Kidney (tissue), 14 donors: ENCODE data around the gene B4GALT7. TPM values are rescaled to one million over a fixed set of nuclear protein-coding genes. Genes with fewer than 3 reads are reported as not detected.

Source experiments
- DNase-seq, 5 donors: peaks; one replicate each; pipeline ENCODE4 v3.0.0-alpha.2; 2013 to 2020
- FAIRE-seq: peaks from 2 replicates; lab custom pipeline; 2012; peaks lifted over from hg19 to GRCh38; lab: Jason Lieb, UNC
- H3K27ac ChIP-seq, 2 donors: one replicate each; pipeline ENCODE4 v1.7.0; 2013; ENCODE audit warnings: low read depth in 2 of 2, low read length in 2 of 2, inconsistent platforms in 1 of 2
- H3K27me3 ChIP-seq: one replicate; pipeline ENCODE4 v1.7.1; 2013; ENCODE audit warnings: low read length, inconsistent platforms; ENCODE audit not compliant: control insufficient read depth, insufficient read depth
- H3K36me3 ChIP-seq, 3 donors: one replicate each; pipeline versions ENCODE4 v1.7.0 to v1.7.1; 2013; ENCODE audit warnings: low read length in 3 of 3, control low read depth in 1 of 3, inconsistent platforms in 1 of 3; ENCODE audit not compliant: insufficient read depth in 3 of 3, control insufficient read depth in 2 of 3
- H3K4me1 ChIP-seq, 3 donors: one replicate each; pipeline versions ENCODE4 v1.7.0 to v1.7.1; 2013; ENCODE audit warnings: low read length in 3 of 3, inconsistent platforms in 1 of 3, low read depth in 1 of 3; ENCODE audit not compliant: control insufficient read depth in 2 of 3, insufficient read depth in 2 of 3
- H3K4me3 ChIP-seq, 3 donors: one replicate each; pipeline versions ENCODE4 v1.7.0 to v1.8.1; 2013; ENCODE audit warnings: low read length in 3 of 3, control low read depth in 1 of 3, inconsistent platforms in 1 of 3
- H3K9ac ChIP-seq, 3 donors: one replicate each; pipeline versions ENCODE4 v1.7.0 to v1.7.1; 2013; ENCODE audit warnings: low read length in 3 of 3, control low read depth in 1 of 3, inconsistent platforms in 1 of 3
- H3K9me3 ChIP-seq, 3 donors: one replicate each; pipeline versions ENCODE4 v1.7.0 to v1.7.1; 2013; ENCODE audit warnings: low read length in 3 of 3, control low read depth in 1 of 3, inconsistent platforms in 1 of 3; ENCODE audit not compliant: control insufficient read depth in 2 of 3, insufficient read depth in 1 of 3
- intact Hi-C: fragments of 100-400 bp; cut with DNase I; formaldehyde crosslinking; loops from one replicate; pipeline ENCODE4 v1.11.1; 2022
- polyA plus RNA-seq: library from polyadenylated mRNA; stranded (reverse); fragments of 350-450 nt; fragmentation: Illumina TruSeq; extraction: RNeasy Lipid Tissue Mini Kit (QIAGEN cat#74804); gene quantifications from one replicate; pipeline ENCODE4 v1.2.3, GENCODE V29; 2014; ENCODE audit warnings: low read depth, low replicate concordance; ENCODE audit not compliant: insufficient read depth
- total RNA-seq: library from RNA; stranded (reverse); fragmentation: NEBNext Ultra II Directional; extraction: Animal tissue kit (Norgen Biotek cat#: 25700); gene quantifications from one replicate; pipeline ENCODE4 v1.2.1, GENCODE V29; 2021
- TF ChIP-seq, protein P1 (sequence below): IDR thresholded peaks from 3 replicates; pipeline ENCODE4 v1.5.1; 2012; ENCODE audit warnings: mild to moderate bottlenecking, moderate library complexity, borderline replicate concordance; ENCODE audit not compliant: insufficient read depth; ENCODE audit errors: extremely low read depth
- donor health status: control.
- donor health status: control.
- donor health status: control.
- donor health status: control.
- donor health status: control.
- donor health status: DM: yes; HTN: yes; CAD: no.
- donor health status: Normal renal cell carcinoma (clear cell type).

Gene B4GALT7
- total and polyA plus RNA-seq, 2 donors from 2014 or later, result 30.7 to 42.6 TPM

DNA sequence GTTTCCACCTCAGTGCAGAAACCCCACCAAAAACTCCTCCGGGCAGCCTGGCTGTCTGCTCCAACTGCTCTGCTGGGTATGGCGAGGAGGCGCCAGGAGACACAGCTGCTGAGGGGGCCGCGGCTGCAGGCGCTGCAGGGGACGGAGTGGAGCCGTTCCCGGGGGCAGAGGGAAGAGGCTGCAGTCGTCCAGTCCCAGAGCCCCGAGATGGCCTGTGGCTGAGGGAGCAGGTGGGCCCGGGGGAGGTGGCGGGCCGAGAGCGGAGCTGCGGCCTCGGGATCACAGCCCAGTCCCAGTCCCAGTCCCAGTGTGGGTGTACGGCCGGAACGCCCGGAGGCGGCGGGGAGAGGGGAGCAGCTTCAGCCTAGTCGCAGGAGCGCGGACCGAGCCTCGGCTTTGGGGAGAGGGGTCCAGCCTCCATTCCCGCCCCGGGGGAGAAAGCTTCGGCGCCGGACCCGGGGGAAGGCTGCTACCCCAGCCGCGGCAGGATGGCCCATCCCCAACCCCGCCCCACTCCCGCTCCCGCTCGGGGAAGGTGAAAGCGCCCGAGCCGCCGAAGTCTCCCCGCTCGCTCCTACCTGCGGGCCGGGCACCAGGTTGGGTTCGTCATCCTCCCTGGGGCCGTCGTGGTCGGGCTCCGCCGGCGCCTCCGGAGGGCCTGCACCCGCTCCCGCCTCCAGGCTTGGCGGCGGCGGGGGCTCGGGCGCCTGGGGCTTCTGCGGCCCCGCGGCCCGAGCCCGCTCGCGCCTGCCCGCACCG, 46.1 kb upstream of the B4GALT7 start:
- TF ChIP-seq, protein P1, sequence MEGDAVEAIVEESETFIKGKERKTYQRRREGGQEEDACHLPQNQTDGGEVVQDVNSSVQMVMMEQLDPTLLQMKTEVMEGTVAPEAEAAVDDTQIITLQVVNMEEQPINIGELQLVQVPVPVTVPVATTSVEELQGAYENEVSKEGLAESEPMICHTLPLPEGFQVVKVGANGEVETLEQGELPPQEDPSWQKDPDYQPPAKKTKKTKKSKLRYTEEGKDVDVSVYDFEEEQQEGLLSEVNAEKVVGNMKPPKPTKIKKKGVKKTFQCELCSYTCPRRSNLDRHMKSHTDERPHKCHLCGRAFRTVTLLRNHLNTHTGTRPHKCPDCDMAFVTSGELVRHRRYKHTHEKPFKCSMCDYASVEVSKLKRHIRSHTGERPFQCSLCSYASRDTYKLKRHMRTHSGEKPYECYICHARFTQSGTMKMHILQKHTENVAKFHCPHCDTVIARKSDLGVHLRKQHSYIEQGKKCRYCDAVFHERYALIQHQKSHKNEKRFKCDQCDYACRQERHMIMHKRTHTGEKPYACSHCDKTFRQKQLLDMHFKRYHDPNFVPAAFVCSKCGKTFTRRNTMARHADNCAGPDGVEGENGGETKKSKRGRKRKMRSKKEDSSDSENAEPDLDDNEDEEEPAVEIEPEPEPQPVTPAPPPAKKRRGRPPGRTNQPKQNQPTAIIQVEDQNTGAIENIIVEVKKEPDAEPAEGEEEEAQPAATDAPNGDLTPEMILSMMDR, result no peak
- peak overlapping the region; percentile 55 to 73 (median 70) for H3K4me3 ChIP-seq
- intact Hi-C loops, result no loop called here
- H3K36me3 ChIP-seq, result peaks cover 0 to 8% (median 0%) of the 10 kb centered on the region in 3 donors
- H3K9me3 ChIP-seq, result no peaks in the 10 kb centered on the region
- no peak for FAIRE-seq
- H3K27me3 ChIP-seq, result no peaks in the 10 kb centered on the region
- peak overlapping the region; percentile 24 to 57 for H3K27ac ChIP-seq
- peak overlapping the region; percentile 31 to 65 (median 61) for H3K9ac ChIP-seq
- peaks cover 3 to 16% (median 15%) of the 10 kb centered on the region in 3 donors for H3K4me1 ChIP-seq
- peak; percentile 38 to 87 (median 55) for DNase-seq

DNA sequence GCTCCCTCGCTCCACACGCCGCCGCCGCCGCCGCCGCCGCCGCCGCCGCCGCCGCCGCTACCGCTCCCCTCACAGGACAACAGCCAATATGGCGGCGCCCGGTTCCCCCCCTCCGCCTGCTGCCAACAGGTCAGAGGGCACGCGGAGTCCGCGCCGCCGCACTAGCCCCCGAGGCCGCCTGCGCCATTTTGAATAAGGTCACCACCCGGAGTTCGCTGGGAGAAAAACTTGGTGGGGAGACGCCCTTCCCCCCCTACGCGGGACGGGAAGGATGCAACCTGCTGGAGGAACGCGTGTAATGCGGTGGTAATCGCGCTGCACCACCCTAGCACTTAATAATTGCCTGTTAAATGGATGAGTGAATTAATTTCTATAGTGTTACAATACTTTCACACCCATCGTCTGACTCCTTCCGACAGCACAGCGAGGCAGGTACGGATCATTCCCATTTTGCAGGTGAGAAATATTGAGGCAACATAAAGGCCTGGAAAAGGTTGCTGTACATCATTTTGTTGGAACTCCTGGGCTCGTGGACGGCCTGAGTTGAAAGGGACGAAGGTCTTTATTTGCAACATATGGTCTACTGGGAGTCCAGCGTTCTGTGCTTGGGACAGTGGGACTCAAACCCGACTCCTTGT, 45.3 kb upstream of the B4GALT7 start, which contains the start of gene FAM193B:
TSS of gene FAM193B (minus strand) at position 90 of the 638 bp plus-strand sequence. CDS start 105 bp downstream, outside the sequence.
- H3K4me1 ChIP-seq, result peaks cover 3 to 16% (median 15%) of the 10 kb centered on the region in 3 donors
- H3K4me3 ChIP-seq, result peak within 1 kb of the TSS; percentile 85 to 99 (median 89)
- peak; percentile 95 to 98 (median 97) for DNase-seq
- no peak for FAIRE-seq
- TF ChIP-seq, protein P1, result no peak
- H3K27me3 ChIP-seq, result no peaks in the 10 kb centered on the region
- peaks cover 0 to 8% (median 0%) of the 10 kb centered on the region in 3 donors for H3K36me3 ChIP-seq
- H3K27ac ChIP-seq, result peak within 1 kb of the TSS; percentile 24 to 57
- H3K9ac ChIP-seq, result peak within 1 kb of the TSS; percentile 65 to 80 (median 75)
- intact Hi-C loops, result no loop called here
- no peaks in the 10 kb centered on the region for H3K9me3 ChIP-seq

DNA sequence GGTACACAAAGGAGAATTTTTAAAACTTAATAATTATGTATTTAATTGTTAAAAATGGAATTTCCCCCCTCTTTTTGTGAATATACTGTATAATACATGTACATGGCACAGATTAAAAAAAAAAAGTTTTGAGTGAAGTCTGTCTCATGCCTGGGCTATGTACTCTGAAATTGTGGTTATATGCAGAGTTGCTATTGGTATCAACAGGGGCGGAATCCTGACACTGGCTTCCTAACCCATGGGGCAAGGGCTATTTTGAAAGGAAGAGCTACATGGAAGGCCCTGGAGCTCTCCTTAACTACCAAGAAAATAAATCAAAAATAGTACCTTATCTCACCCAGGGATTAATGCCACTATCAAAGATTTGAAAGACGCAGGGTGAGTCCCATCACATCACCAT, 44.7 kb upstream of the B4GALT7 start:
- TF ChIP-seq, protein P1, result no peak
- FAIRE-seq, result no peak
- H3K9ac ChIP-seq, result no peak overlapping the region
- H3K4me3 ChIP-seq, result peak overlapping the region in 1 of 3 donors; percentile 99
- H3K27me3 ChIP-seq, result no peaks in the 10 kb centered on the region
- no peak overlapping the region for H3K27ac ChIP-seq
- no peaks in the 10 kb centered on the region for H3K9me3 ChIP-seq
- peaks cover 3 to 16% (median 15%) of the 10 kb centered on the region in 3 donors for H3K4me1 ChIP-seq
- no peak for DNase-seq
- peaks cover 0 to 8% (median 0%) of the 10 kb centered on the region in 3 donors for H3K36me3 ChIP-seq
- intact Hi-C loops, result no loop called here
